K562 (cell line): ENCODE data around the gene ZKSCAN5. TPM values are rescaled to one million over a fixed set of nuclear protein-coding genes. Genes with fewer than 3 reads are reported as not detected.
A peak's percentile ranks its signal among the peaks of the same experiment; 100 is the strongest.

Experiments
- ATAC-seq: fragments of 200-7000 bp; cut with Tn5 transposase; 3 replicates; pipeline ENCODE4 v1.9.1; 2020; ENCODE audit warnings: moderate library complexity
- BruUV-seq: library from RNA; stranded (reverse); fragments of 400-500 nt; replicated peaks from 2 replicates; lab custom pipeline; 2021; lab: Mats Ljungman, UMichigan
- CTCF ChIA-PET: fragments of 300-600 bp; formaldehyde crosslinking; extraction: SDS; loops from one replicate; lab custom pipeline; 2021; ENCODE audit warnings: low intra/inter-chr PET ratio; lab: Yijun Ruan, JAX
- POLR2A ChIA-PET: fragments of 300-600, 350-650 bp; sonication (Branson Sonifier 250); formaldehyde crosslinking; extraction: SDS; loops from one replicate; lab custom pipeline; 2021; ENCODE audit warnings: antibody characterized with exemption, inconsistent platforms; lab: Yijun Ruan, JAX
- DNase-seq, 4 experiments: peaks; one replicate each; pipeline versions ENCODE4 v3.0.0 to v3.0.0-alpha.2; 2011 to 2018; ENCODE audit warnings: low spot score in 3 of 4, mixed read lengths in 3 of 4; ENCODE audit errors: extremely low read depth in 1 of 4
- FAIRE-seq: peaks from 2 replicates; lab custom pipeline; 2011; peaks lifted over from hg19 to GRCh38; lab: Jason Lieb, UNC
- H2AFZ ChIP-seq: 2 replicates; pipeline ENCODE4 v1.6.0; 2011; ENCODE audit warnings: low read depth, low read length, control low read depth, inconsistent platforms
- H3K27ac ChIP-seq: fragments of 200-600 bp; 3 replicates; pipeline ENCODE4 v1.8.0; 2011; ENCODE audit warnings: low read depth, mild to moderate bottlenecking, control low read depth, inconsistent platforms, low read length, moderate library complexity, mixed read lengths; ENCODE audit errors: extremely low read depth
- H3K27me3 ChIP-seq, 2 experiments: fragments of 300-600 bp in 1 of 2; 2 replicates in 1 of 2; 3 replicates in 1 of 2; pipeline versions ENCODE4 v1.6.0 to v1.8.0; 2011; ENCODE audit warnings: inconsistent platforms in 2 of 2, low read length in 2 of 2, mild to moderate bottlenecking in 1 of 2, mixed read lengths in 1 of 2, moderate library complexity in 1 of 2; ENCODE audit not compliant: control insufficient read depth in 2 of 2, insufficient read depth in 2 of 2
- H3K36me3 ChIP-seq: fragments of 300-600 bp; 3 replicates; pipeline ENCODE4 v1.8.0; 2011; ENCODE audit warnings: mild to moderate bottlenecking, low read length, inconsistent platforms; ENCODE audit not compliant: control insufficient read depth, insufficient read depth
- H3K4me1 ChIP-seq, 2 experiments: fragments of 200-600 bp in 1 of 2; replicated peaks in 1 of 2; 2 replicates in 1 of 2; 3 replicates in 1 of 2; pipeline versions ENCODE4 v1.5.1 to v1.8.0; 2011; ENCODE audit warnings: inconsistent platforms in 2 of 2, low read length in 2 of 2, mild to moderate bottlenecking in 1 of 2, mixed read lengths in 1 of 2, moderate library complexity in 1 of 2; ENCODE audit not compliant: control insufficient read depth in 2 of 2, insufficient read depth in 2 of 2
- H3K4me2 ChIP-seq: 2 replicates; pipeline ENCODE4 v1.6.1; 2011; ENCODE audit warnings: low read length, control low read depth, inconsistent platforms, mixed read lengths; ENCODE audit not compliant: insufficient read depth
- H3K4me3 ChIP-seq: fragments of 200-600 bp; sonication (generic), shearing (Covaris generic); 2 replicates; pipeline ENCODE4 v1.5.1; 2016; ENCODE audit warnings: control low read depth, inconsistent platforms
- H3K79me2 ChIP-seq: fragments of 200-600 bp; 3 replicates; pipeline ENCODE4 v1.8.0; 2011; ENCODE audit warnings: low read length, inconsistent platforms; ENCODE audit not compliant: control insufficient read depth, insufficient read depth
- H3K9ac ChIP-seq, 2 experiments: 2 replicates each; pipeline versions ENCODE4 v1.6.0 to v1.6.1; 2011; ENCODE audit warnings: low read depth in 2 of 2, low read length in 2 of 2, control low read depth in 1 of 2, inconsistent platforms in 1 of 2, mild to moderate bottlenecking in 1 of 2, mixed read lengths in 1 of 2; ENCODE audit not compliant: insufficient read depth in 1 of 2
- H3K9me1 ChIP-seq: one replicate; pipeline ENCODE4 v1.6.0; 2011; ENCODE audit warnings: inconsistent platforms, mild to moderate bottlenecking, low read length, moderate library complexity; ENCODE audit not compliant: control insufficient read depth, insufficient read depth
- H3K9me3 ChIP-seq: replicated peaks from 2 replicates; pipeline ENCODE4 v1.5.1; 2011; ENCODE audit warnings: low read depth, low read length, inconsistent platforms; ENCODE audit not compliant: control insufficient read depth, insufficient read depth
- H4K20me1 ChIP-seq: replicated peaks from 2 replicates; pipeline ENCODE4 v1.6.1; 2011; ENCODE audit warnings: low read length, inconsistent platforms, mixed read lengths; ENCODE audit not compliant: control insufficient read depth, insufficient read depth
- CBFB ChIP-seq: sonication (generic); formaldehyde crosslinking; IDR thresholded peaks from 2 replicates; pipeline ENCODE4 v1.4.0; 2020; ENCODE audit warnings: mild to moderate bottlenecking, missing genetic modification reagents
- CTCF ChIP-seq, 3 experiments: IDR thresholded peaks in 2 of 3; conservative IDR thresholded peaks in 1 of 3; 2 replicates each; pipeline ENCODE4 v1.5.1; 2011 to 2012; ENCODE audit warnings: low read length in 3 of 3, mild to moderate bottlenecking in 3 of 3, control low read depth in 2 of 3, improper control_type of control experiment in 1 of 3, inconsistent platforms in 1 of 3, low read depth in 1 of 3, mixed read lengths in 1 of 3, moderate library complexity in 1 of 3; ENCODE audit not compliant: insufficient read depth in 2 of 3
- ETS1 ChIP-seq: conservative IDR thresholded peaks from 2 replicates; pipeline ENCODE4 v1.6.1; 2011; ENCODE audit warnings: low read depth, mild to moderate bottlenecking, low read length; ENCODE audit not compliant: control insufficient read depth
- EZH2 ChIP-seq: IDR thresholded peaks from 2 replicates; pipeline ENCODE4 v1.6.1; 2012; ENCODE audit warnings: low read depth, mild to moderate bottlenecking, inconsistent platforms, low read length, borderline replicate concordance
- MIER1 ChIP-seq: fragments of 450-650 bp; IDR thresholded peaks from 2 replicates; pipeline ENCODE4 v1.6.1; 2016; ENCODE audit warnings: antibody characterized with exemption, mild to moderate bottlenecking, low read depth
- MNT ChIP-seq, 2 experiments: fragments of 450-650 bp; conservative IDR thresholded peaks; 2 replicates each; pipeline ENCODE4 v1.6.1; 2017; ENCODE audit warnings: mild to moderate bottlenecking in 2 of 2, moderate library complexity in 2 of 2
- RAD51 ChIP-seq: fragments of 450-650 bp; IDR thresholded peaks from 2 replicates; pipeline ENCODE4 v1.7.1; 2016; ENCODE audit warnings: low read depth, mild to moderate bottlenecking, borderline replicate concordance
- TCFL5 ChIP-seq: fragments of 250-450 bp; sonication (Bioruptor Pico); conservative IDR thresholded peaks from 2 replicates; pipeline ENCODE4 v1.6.1; 2021; ENCODE audit warnings: mild to moderate bottlenecking, moderate library complexity, matching md5 sums
- WGBS: fragments of 100-300 bp; shearing (Covaris generic); methylation state at CpG from one replicate; pipeline ENCODE4 v1.1.6; 2016; ENCODE audit warnings: low coverage, mixed read lengths; ENCODE audit not compliant: insufficient coverage; ENCODE audit errors: missing lambda C conversion rate; 5-methylcytosine and 5-hydroxymethylcytosine counted together
- in situ Hi-C: fragments of 300-500 bp; cut with MboI; formaldehyde crosslinking; loops from 4 replicates; pipeline ENCODE4 v1.15.0; 2018; ENCODE audit warnings: inconsistent platforms, mixed read lengths
- intact Hi-C: fragments of 100-400 bp; cut with micrococcal nuclease; formaldehyde crosslinking; loops from 2 replicates; pipeline ENCODE4 v1.14.2; 2022
- polyA plus RNA-seq, 8 experiments: library from polyadenylated mRNA; depleted of rRNA in 4 of 8; stranded (reverse) in 5 of 8; unstranded in 3 of 8; fragments of >200 nt; fragmentation: Nextera tagmentation in 2 of 8; fragmentation: Illumina TruSeq in 1 of 8; extraction: Ambion mirVana in 2 of 8; extraction: Trizol in 1 of 8; gene quantifications; 2 replicates each; pipeline versions ENCODE4 v1.2.1 to v1.2.3, GENCODE V29; 2011 to 2014; ENCODE audit warnings: inconsistent platforms in 1 of 8, missing spikeins in 1 of 8
- total RNA-seq, 7 experiments: library from RNA; depleted of rRNA in 6 of 7; stranded (reverse); fragments of >200 nt in 6 of 7; fragmentation: Illumina TruSeq in 2 of 7; extraction: Trizol in 2 of 7; gene quantifications; 2 replicates each; pipeline versions ENCODE4 v1.2.1 to v1.2.3, GENCODE V29; 2011 to 2021; ENCODE audit warnings: low replicate concordance in 1 of 7

Gene ZKSCAN5
- total and polyA plus RNA-seq, 9 of the 15 experiments (the other 6 are each of a cell fraction or from before 2014, with no cell fraction given) = 4.2 to 19.0 (median 15.0) TPM

GRCh38 chr7:99460651-99461050 is 43.8 kb upstream of the ZKSCAN5 start (continued):
- no peak for TF ChIP-seq TCFL5 (CRISPR knock-in tag)

GRCh38 chr7:99461221-99461620 is 43.2 kb upstream of the ZKSCAN5 start:
- TF ChIP-seq RAD51 = no peak
- TF ChIP-seq MIER1 = no peak
- peak in 1 of 3 experiments; percentile 17; a peak in 1 of 6 replicates for TF ChIP-seq CTCF (IDR thresholded peaks at IDR 0.05 in 2 of 3, conservative IDR thresholded peaks at IDR 0.05 in 1 of 3; ENCODE audit: insufficient read depth in 2 of 3, low read depth in 1 of 3, low read length in 3 of 3)
- no peak for TF ChIP-seq ETS1
- no peak for TF ChIP-seq MNT (conservative IDR thresholded peaks at IDR 0.05)
- no peak for TF ChIP-seq EZH2
- TF ChIP-seq CBFB = 0 out of 2 replicates have a peak, but pooled peaks have one; percentile 13
- TF ChIP-seq, all 486 proteins: peak for 2
- 73% methylated on average over 2 of the region's 2 CpGs for WGBS
- peaks cover 58% of the 10 kb centered on the region for H4K20me1 ChIP-seq
- BruUV-seq = no TSS peak
- DNase-seq (no peak), FAIRE-seq (no peak), ATAC-seq (no peak)
- no peaks in the 10 kb centered on the region for H3K9me1 ChIP-seq
- no peak overlapping the region for H2AFZ ChIP-seq
- no peak overlapping the region for H3K4me2 ChIP-seq
- peaks cover 88% of the 10 kb centered on the region for H3K36me3 ChIP-seq
- H3K4me1 ChIP-seq = peaks cover 13 to 34% of the 10 kb centered on the region in 2 experiments; a peak in 4 of 5 replicates
- peaks cover 93% of the 10 kb centered on the region for H3K79me2 ChIP-seq
- in situ Hi-C loops = no loop called here
- peak overlapping the region in 1 of 2 experiments; percentile 33; a peak in 1 of 4 replicates for H3K9ac ChIP-seq
- ChIA-PET POLR2A (interaction anchor here (0.6 to 1.5 kb wide), 3 partner anchors 52 to 777 kb away, joined by 3 to 6 read pairs (median 3); partner anchors contain the start of genes BUD31 and PDAP1), CTCF (no interaction called here)
- H3K27me3 ChIP-seq = no peaks in the 10 kb centered on the region
- H3K4me3 ChIP-seq = no peak overlapping the region
- no peak overlapping the region for H3K27ac ChIP-seq
- intact Hi-C loops = no loop called here
- H3K9me3 ChIP-seq = no peaks in the 10 kb centered on the region
